ENCODE results near the gene PGD. TPM values are rescaled to one million over a fixed set of nuclear protein-coding genes. Genes with fewer than 3 reads are reported as not detected.

Gene PGD
- total RNA-seq, 1 experiment from 2014 or later = 291 TPM

DNA sequence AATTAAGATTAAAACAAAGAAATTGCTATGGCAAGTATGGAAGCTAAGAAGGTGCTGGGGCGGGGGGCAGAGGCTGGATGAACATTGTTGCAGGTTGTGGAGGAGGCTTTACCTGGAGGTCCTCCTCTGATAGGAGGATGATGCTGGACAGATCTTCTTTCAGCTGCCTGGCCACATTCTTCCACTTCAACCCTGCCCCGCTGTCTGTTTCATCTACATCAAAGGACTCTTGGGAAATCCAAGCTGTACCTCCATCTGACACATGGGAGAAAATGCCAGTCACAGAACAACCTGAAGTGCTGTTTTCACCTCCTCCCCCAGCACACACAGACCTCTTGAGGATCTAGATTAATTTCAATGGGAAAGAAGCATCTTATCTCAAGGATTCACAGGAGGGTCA, 68.2 kb downstream of the PGD start:
- no CpG with 5 or more reads among the region's 2 CpGs for WGBS (ENCODE audit: extremely low coverage, insufficient read length, low lambda C conversion rate)
- Histone ChIP-seq H2BK15ac (ENCODE audit: low read depth, low read length) (no peak overlapping the region), H4K8ac (replicated peaks; ENCODE audit: insufficient read length, low read depth, low read length) (no peak overlapping the region), H3K4me1 (ENCODE audit: insufficient read depth, low read length) (0 out of 2 replicates have a peak, but pooled peaks cover 2% of the 10 kb centered on the region), H3T11ph (ENCODE audit: low read length) (no peak overlapping the region), H4K5ac (ENCODE audit: insufficient read length, low read depth, low read length) (no peak overlapping the region), H3K9ac (ENCODE audit: extremely low read depth, insufficient read length, low read length) (no peak overlapping the region), H3K56ac (ENCODE audit: insufficient read length, low read depth, low read length) (no peak overlapping the region), H3K4me2 (ENCODE audit: insufficient read depth, insufficient read length, low read length) (no peak overlapping the region), H3K14ac (ENCODE audit: insufficient read depth, low read length) (no peak overlapping the region), H3K9me3 (ENCODE audit: control insufficient read depth, low read depth, low read length) (no peaks in the 10 kb centered on the region), H3K27me3 (ENCODE audit: insufficient read depth, low read length) (no peaks in the 10 kb centered on the region), H4K20me1 (ENCODE audit: control insufficient read depth, insufficient read depth, insufficient read length) (no peaks in the 10 kb centered on the region), H3K79me2 (ENCODE audit: insufficient read depth, low read length) (peaks cover 3% of the 10 kb centered on the region; the same call in 1 of the 2 replicates), H3K4ac (ENCODE audit: low read depth, low read length) (no peak overlapping the region), H2AFZ (ENCODE audit: low read length) (no peak overlapping the region), H3K27ac (ENCODE audit: insufficient read length, low read depth, low read length) (no peak overlapping the region), H4K91ac (ENCODE audit: insufficient read length, low read depth, low read length) (no peak overlapping the region), H3K23ac (ENCODE audit: insufficient read length, low read depth, low read length) (no peak overlapping the region), H3K79me1 (ENCODE audit: insufficient read depth, low read depth, low read length, poor library complexity, severe bottlenecking) (no peaks in the 10 kb centered on the region), H2BK120ac (ENCODE audit: low read depth, low read length, poor library complexity, severe bottlenecking) (no peak overlapping the region), H2BK20ac (ENCODE audit: low read depth, low read length, poor library complexity, severe bottlenecking) (no peak overlapping the region), H2BK5ac (ENCODE audit: insufficient read length, low read length) (no peak overlapping the region), H2AK5ac (ENCODE audit: insufficient read length, low read length) (no peak overlapping the region), H3K18ac (ENCODE audit: insufficient read length, low read depth, low read length) (no peak overlapping the region), H2BK12ac (ENCODE audit: insufficient read length, low read depth, low read length) (no peak overlapping the region), H3K23me2 (ENCODE audit: insufficient read length, low read depth, low read length, poor library complexity, severe bottlenecking) (no peaks in the 10 kb centered on the region)
- H3K4me3 Mint-ChIP-seq = no peak overlapping the region
- peaks cover 5 to 6% of the 10 kb centered on the region in 2 experiments; a peak in 2 of 4 replicates for H3K4me1 Mint-ChIP-seq
- no peak for DNase-seq
- TF ChIP-seq, protein P1, sequence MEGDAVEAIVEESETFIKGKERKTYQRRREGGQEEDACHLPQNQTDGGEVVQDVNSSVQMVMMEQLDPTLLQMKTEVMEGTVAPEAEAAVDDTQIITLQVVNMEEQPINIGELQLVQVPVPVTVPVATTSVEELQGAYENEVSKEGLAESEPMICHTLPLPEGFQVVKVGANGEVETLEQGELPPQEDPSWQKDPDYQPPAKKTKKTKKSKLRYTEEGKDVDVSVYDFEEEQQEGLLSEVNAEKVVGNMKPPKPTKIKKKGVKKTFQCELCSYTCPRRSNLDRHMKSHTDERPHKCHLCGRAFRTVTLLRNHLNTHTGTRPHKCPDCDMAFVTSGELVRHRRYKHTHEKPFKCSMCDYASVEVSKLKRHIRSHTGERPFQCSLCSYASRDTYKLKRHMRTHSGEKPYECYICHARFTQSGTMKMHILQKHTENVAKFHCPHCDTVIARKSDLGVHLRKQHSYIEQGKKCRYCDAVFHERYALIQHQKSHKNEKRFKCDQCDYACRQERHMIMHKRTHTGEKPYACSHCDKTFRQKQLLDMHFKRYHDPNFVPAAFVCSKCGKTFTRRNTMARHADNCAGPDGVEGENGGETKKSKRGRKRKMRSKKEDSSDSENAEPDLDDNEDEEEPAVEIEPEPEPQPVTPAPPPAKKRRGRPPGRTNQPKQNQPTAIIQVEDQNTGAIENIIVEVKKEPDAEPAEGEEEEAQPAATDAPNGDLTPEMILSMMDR (conservative IDR thresholded peaks at IDR 0.05) = no peak
- no peaks in the 10 kb centered on the region for H3K27me3 Mint-ChIP-seq (ENCODE audit: low read depth)
- H3K9me3 Mint-ChIP-seq = no peaks in the 10 kb centered on the region
- H3K27ac Mint-ChIP-seq = no peak overlapping the region
- peaks cover 52 to 73% (median 71%) of the 10 kb centered on the region in 3 experiments for H3K36me3 Mint-ChIP-seq (ENCODE audit: insufficient read depth in 1 of 3, low read depth in 3 of 3)
